ENCODE measurements around the gene NUSAP1.

NUSAP1 gene

GRCh38 chr15:41341519-41341918, 8.8 kb downstream of the NUSAP1 start:
- TF ChIP-seq ZFP30 (CRISPR knock-in tag; IDR thresholded peaks at IDR 0.05): no peak
- no peak for TF ChIP-seq PATZ1 (CRISPR knock-in tag; IDR thresholded peaks at IDR 0.05; ENCODE audit: borderline replicate concordance)
- no peak for TF ChIP-seq CREB5 (CRISPR knock-in tag; IDR thresholded peaks at IDR 0.05; ENCODE audit: low read depth)
- ATAC-seq: no peak

- TF ChIP-seq CREB5 (CRISPR knock-in tag; IDR thresholded peaks at IDR 0.05; ENCODE audit: low read depth): no peak
- TF ChIP-seq ZC3H10 (CRISPR knock-in tag; IDR thresholded peaks at IDR 0.05): no peak
- no peak for TF ChIP-seq RARB (CRISPR knock-in tag; IDR thresholded peaks at IDR 0.05)
- no peak for ATAC-seq
Observed at GRCh38 chr15:41347236-41347635, 14.6 kb downstream of the NUSAP1 start.

- ATAC-seq: no peak
- TF ChIP-seq ZNF565 (CRISPR knock-in tag; conservative IDR thresholded peaks at IDR 0.05; ENCODE audit: low read depth) (no peak), OSR1 (CRISPR knock-in tag; IDR thresholded peaks at IDR 0.05) (no peak), ESRRG (CRISPR knock-in tag; IDR thresholded peaks at IDR 0.05) (no peak), ARNTL (CRISPR knock-in tag; IDR thresholded peaks at IDR 0.05; ENCODE audit: borderline replicate concordance, low read depth) (no peak), TCF4 (CRISPR knock-in tag; IDR thresholded peaks at IDR 0.05; ENCODE audit: borderline replicate concordance) (no peak), ZFP30 (CRISPR knock-in tag; IDR thresholded peaks at IDR 0.05) (no peak)
Observed at GRCh38 chr15:41350057-41350717, 17.5 kb downstream of the NUSAP1 start.

GRCh38 chr15:41354371-41354770, 21.7 kb downstream of the NUSAP1 start:
- no peak for ATAC-seq
- TF ChIP-seq CSDC2 (CRISPR knock-in tag; IDR thresholded peaks at IDR 0.05) (no peak), ZNF8 (CRISPR knock-in tag; IDR thresholded peaks at IDR 0.05) (no peak), RARB (CRISPR knock-in tag; IDR thresholded peaks at IDR 0.05) (no peak), PATZ1 (CRISPR knock-in tag; IDR thresholded peaks at IDR 0.05; ENCODE audit: borderline replicate concordance) (no peak), ESRRG (CRISPR knock-in tag; IDR thresholded peaks at IDR 0.05) (no peak), CSRNP3 (CRISPR knock-in tag; IDR thresholded peaks at IDR 0.05) (no peak), ARNTL (CRISPR knock-in tag; IDR thresholded peaks at IDR 0.05; ENCODE audit: borderline replicate concordance, low read depth) (no peak), TOX (CRISPR knock-in tag; IDR thresholded peaks at IDR 0.05; ENCODE audit: borderline replicate concordance) (no peak), ZNF70 (CRISPR knock-in tag; IDR thresholded peaks at IDR 0.05) (no peak), SNAI2 (CRISPR knock-in tag; IDR thresholded peaks at IDR 0.05) (no peak), TSHZ2 (CRISPR knock-in tag; IDR thresholded peaks at IDR 0.05) (no peak), ZFP30 (CRISPR knock-in tag; IDR thresholded peaks at IDR 0.05) (no peak), CREB5 (CRISPR knock-in tag; IDR thresholded peaks at IDR 0.05; ENCODE audit: low read depth) (no peak), ZFP3 (CRISPR knock-in tag; IDR thresholded peaks at IDR 0.05) (no peak), OSR1 (CRISPR knock-in tag; IDR thresholded peaks at IDR 0.05) (no peak), TCF4 (CRISPR knock-in tag; IDR thresholded peaks at IDR 0.05; ENCODE audit: borderline replicate concordance) (no peak), PPARA (CRISPR knock-in tag; IDR thresholded peaks at IDR 0.05; ENCODE audit: borderline replicate concordance) (no peak)

Measured in SK-N-SH treated with all-trans-retinoic acid at 6 μM for 48 hours (cell line).